ENCODE results near the gene TOP2B. TPM values are rescaled to one million over a fixed set of nuclear protein-coding genes. Genes with fewer than 3 reads are reported as not detected.

The TOP2B gene
- polyA plus RNA-seq, 2 of the 4 experiments (the other 2 are of a cell fraction): 65.8 to 95.7 TPM

GRCh38 chr3:25619382-25619781 is 45.3 kb downstream of the TOP2B start:
- no peak for TF ChIP-seq POLR2A (IDR thresholded peaks at IDR 0.05; ENCODE audit: low read length)
- TF ChIP-seq RAD21 (conservative IDR thresholded peaks at IDR 0.05 in 1 of 2, IDR thresholded peaks at IDR 0.05 in 1 of 2): no peak
- TF ChIP-seq BHLHE40 (IDR thresholded peaks at IDR 0.05; ENCODE audit: low read depth, low read length): no peak
- no peak for TF ChIP-seq SREBF2 (IDR thresholded peaks at IDR 0.05)
- no peak for TF ChIP-seq ZNF302 (CRISPR knock-in tag; IDR thresholded peaks at IDR 0.05)
- no peak for TF ChIP-seq TFCP2L1 (CRISPR knock-in tag; IDR thresholded peaks at IDR 0.05)
- no peak for TF ChIP-seq SMC3 (IDR thresholded peaks at IDR 0.05)
- no peak for TF ChIP-seq HOXB13 (CRISPR knock-in tag; IDR thresholded peaks at IDR 0.05; ENCODE audit: low read depth)
- no peak for TF ChIP-seq BCL3 (IDR thresholded peaks at IDR 0.05)
- no peak for TF ChIP-seq CHD2 (IDR thresholded peaks at IDR 0.05; ENCODE audit: low read length, partially characterized antibody)
- TF ChIP-seq GATA3 (IDR thresholded peaks at IDR 0.05; ENCODE audit: borderline replicate concordance): no peak
- TF ChIP-seq JUN (IDR thresholded peaks at IDR 0.05): no peak
- TF ChIP-seq ZSCAN20 (CRISPR knock-in tag; IDR thresholded peaks at IDR 0.05): no peak
- no peak for TF ChIP-seq RARB (CRISPR knock-in tag; IDR thresholded peaks at IDR 0.05)
- no peak for TF ChIP-seq RNF2 (IDR thresholded peaks at IDR 0.05; ENCODE audit: borderline replicate concordance, low read depth)
- TF ChIP-seq NR3C1 (IDR thresholded peaks at IDR 0.05): no peak
- no peaks in the 10 kb centered on the region for H3K9me3 ChIP-seq
- DNase-seq (ENCODE audit: low read depth in 1 of 2, low spot score in 1 of 2): no peak
- ATAC-seq: no peak
- ChIA-PET CTCF (interaction anchor here (0.7 kb wide), 1 partner anchor 86 kb away, joined by 3 read pairs; no protein-coding TSS in a partner anchor), POLR2A (no interaction called here)
- FAIRE-seq: no peak
- no peaks in the 10 kb centered on the region for H3K4me1 ChIP-seq
- H3K4me3 ChIP-seq: no peak overlapping the region
- H3K27ac ChIP-seq: no peak overlapping the region
- no peak overlapping the region for H3K4me2 ChIP-seq

DNA sequence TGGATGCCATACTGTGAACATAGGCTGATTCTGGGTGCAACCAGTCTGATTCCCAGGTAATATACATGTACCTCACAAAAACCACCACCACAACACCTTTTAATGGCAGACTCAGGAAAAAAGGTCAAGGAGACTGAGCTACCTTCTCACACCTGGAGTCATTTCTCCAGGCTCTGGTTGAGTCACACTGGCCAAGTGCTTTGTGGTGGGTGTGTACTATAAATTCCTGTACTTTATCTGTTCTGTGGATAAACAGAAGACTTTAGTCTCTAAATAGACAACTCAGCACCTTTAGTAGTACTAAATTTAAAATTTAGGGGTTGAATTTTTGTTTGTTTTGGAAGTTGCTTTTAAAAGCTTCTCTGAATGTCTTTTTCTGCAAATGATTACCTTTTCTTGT is 46.7 kb downstream of the TOP2B start:
- no peak overlapping the region for H3K4me3 ChIP-seq
- CTCF ChIA-PET: interaction anchor here (1.1 to 1.5 kb wide), 2 partner anchors 30 to 127 kb away, joined by 4 read pairs; no protein-coding TSS in a partner anchor
- TF ChIP-seq, protein P1, sequence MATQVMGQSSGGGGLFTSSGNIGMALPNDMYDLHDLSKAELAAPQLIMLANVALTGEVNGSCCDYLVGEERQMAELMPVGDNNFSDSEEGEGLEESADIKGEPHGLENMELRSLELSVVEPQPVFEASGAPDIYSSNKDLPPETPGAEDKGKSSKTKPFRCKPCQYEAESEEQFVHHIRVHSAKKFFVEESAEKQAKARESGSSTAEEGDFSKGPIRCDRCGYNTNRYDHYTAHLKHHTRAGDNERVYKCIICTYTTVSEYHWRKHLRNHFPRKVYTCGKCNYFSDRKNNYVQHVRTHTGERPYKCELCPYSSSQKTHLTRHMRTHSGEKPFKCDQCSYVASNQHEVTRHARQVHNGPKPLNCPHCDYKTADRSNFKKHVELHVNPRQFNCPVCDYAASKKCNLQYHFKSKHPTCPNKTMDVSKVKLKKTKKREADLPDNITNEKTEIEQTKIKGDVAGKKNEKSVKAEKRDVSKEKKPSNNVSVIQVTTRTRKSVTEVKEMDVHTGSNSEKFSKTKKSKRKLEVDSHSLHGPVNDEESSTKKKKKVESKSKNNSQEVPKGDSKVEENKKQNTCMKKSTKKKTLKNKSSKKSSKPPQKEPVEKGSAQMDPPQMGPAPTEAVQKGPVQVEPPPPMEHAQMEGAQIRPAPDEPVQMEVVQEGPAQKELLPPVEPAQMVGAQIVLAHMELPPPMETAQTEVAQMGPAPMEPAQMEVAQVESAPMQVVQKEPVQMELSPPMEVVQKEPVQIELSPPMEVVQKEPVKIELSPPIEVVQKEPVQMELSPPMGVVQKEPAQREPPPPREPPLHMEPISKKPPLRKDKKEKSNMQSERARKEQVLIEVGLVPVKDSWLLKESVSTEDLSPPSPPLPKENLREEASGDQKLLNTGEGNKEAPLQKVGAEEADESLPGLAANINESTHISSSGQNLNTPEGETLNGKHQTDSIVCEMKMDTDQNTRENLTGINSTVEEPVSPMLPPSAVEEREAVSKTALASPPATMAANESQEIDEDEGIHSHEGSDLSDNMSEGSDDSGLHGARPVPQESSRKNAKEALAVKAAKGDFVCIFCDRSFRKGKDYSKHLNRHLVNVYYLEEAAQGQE (IDR thresholded peaks at IDR 0.05): no peak
- no peak for TF ChIP-seq CTCF (IDR thresholded peaks at IDR 0.05)
- TF ChIP-seq RFX5 (IDR thresholded peaks at IDR 0.05): no peak
- no peak for TF ChIP-seq HMGXB4 (CRISPR knock-in tag; IDR thresholded peaks at IDR 0.05; ENCODE audit: borderline replicate concordance)
- no peak for TF ChIP-seq PHF8 (IDR thresholded peaks at IDR 0.05; ENCODE audit: borderline replicate concordance, low read depth)
- TF ChIP-seq RNF2 (IDR thresholded peaks at IDR 0.05; ENCODE audit: borderline replicate concordance, low read depth): no peak
- no peak for TF ChIP-seq E2F6 (IDR thresholded peaks at IDR 0.05; ENCODE audit: borderline replicate concordance, low read depth)
- TF ChIP-seq ZSCAN20 (CRISPR knock-in tag; IDR thresholded peaks at IDR 0.05): no peak
- TF ChIP-seq ZFP36 (IDR thresholded peaks at IDR 0.05; ENCODE audit: borderline replicate concordance, partially characterized antibody): no peak
- TF ChIP-seq CBX2 (IDR thresholded peaks at IDR 0.05; ENCODE audit: borderline replicate concordance, low read depth): no peak
- no peak for TF ChIP-seq POLR2A (IDR thresholded peaks at IDR 0.05; ENCODE audit: low read length)
- no peak for TF ChIP-seq HOXB5 (CRISPR knock-in tag; IDR thresholded peaks at IDR 0.05)
- TF ChIP-seq ATOH8 (CRISPR knock-in tag; IDR thresholded peaks at IDR 0.05; ENCODE audit: low read depth): no peak
- no peak for TF ChIP-seq KDM1A (IDR thresholded peaks at IDR 0.05; ENCODE audit: low read depth)
- TF ChIP-seq FOSB (CRISPR knock-in tag; IDR thresholded peaks at IDR 0.05): no peak
- no peak for TF ChIP-seq KDM5A (IDR thresholded peaks at IDR 0.05)
- no peak for TF ChIP-seq EP300 (IDR thresholded peaks at IDR 0.05)
- no peaks in the 10 kb centered on the region for H3K9me3 ChIP-seq
- no peak for DNase-seq (ENCODE audit: low read depth in 1 of 2, low spot score in 1 of 2)
- H3K4me1 ChIP-seq: no peaks in the 10 kb centered on the region
- H3K27ac ChIP-seq: no peak overlapping the region
- FAIRE-seq: no peak
- H3K4me2 ChIP-seq: no peak overlapping the region
- no peak for ATAC-seq
- POLR2A ChIA-PET: no interaction called here

All from A549 (cell line).